ENCODE results near the gene MYH9. TPM values are rescaled to one million over a fixed set of nuclear protein-coding genes. Genes with fewer than 3 reads are reported as not detected.

MYH9 gene
- 505 and 552 TPM in 2 replicates for total RNA-seq

DNA sequence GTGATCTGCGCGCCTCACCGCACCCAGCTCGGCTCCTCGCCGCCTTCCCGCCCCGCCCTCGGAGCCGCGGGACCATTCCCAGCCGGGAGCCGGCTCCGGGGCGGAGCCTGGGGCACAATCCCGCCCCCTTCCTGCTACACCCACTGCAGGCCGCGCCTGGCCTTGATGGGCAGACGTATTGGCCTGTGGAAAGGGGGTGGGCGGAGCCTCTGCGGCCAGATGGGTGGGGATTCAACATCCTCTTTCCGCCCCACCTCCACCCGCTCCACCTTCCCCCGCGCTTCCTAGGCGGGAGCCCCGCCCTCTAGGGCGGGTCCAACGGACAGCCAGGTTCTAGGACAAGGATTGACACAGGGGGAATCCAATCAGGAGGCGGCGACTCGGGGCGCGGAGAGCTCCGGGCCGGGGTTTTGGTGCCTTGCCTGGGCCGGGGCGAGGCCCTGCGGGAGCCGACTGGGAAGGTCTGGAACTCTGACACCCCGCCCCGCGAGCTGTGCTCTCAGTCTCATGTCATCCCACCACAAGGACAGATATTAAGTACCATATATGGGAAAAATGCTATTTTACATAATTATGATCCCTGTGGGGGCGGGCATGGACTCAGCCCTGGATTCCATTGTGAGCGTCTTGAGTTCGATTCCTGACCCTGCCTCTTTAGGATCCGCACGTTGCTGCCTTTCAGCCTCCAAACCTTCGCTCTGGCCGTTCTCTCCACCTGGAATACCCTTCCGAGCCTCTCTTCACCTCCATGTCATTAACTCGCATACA is at the start of gene MYH9:
MYH9 (minus strand) TSS at position 9 of the 768 bp plus-strand sequence. CDS start 38,731 bp downstream, outside the sequence.

GRCh38 chr22:36252754-36253522 is 134.8 kb downstream of the MYH9 start, which contains the start of gene APOL1:
APOL1 (plus strand) TSS chr22:36253133; CDS start chr22:36254956, 1,823 bp downstream.

DNA sequence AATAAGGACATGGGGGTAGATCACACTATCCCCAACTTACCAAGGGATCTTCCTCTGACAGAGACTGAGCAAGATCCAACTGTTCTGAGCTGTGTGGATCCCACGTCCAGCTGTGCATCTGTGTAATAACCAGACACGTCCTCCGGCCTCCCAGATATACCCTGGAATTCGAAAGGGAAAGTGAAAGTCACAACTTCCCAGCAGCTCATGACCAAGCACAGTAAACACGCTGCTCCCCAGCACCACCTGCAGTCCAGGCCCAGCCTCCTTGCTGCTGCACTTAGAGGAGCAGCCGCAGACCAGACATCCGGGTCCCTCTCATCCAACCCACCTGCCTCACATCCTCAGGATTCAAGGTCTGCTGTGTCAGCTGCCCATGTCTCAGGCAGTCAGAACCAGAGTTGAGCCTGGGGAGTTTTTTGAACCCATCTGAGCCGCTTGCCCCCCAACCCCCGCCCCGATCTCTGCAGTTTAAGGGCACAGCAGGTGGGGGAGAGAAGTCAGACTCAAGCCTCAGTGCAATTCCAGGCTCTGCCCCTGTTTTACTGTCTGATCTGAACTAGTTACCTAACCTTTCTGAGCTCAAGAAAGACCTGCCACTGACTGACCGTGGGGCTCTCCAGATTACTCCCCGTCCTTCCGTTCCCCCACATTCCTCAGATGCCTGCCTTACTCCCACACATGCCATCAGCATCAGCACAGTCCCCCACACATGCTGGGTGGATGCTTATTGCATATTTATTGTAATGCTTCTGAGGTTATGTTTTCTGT is 148.2 kb downstream of the MYH9 start, which contains the start of gene APOL2:
APOL2 (minus strand) TSS at position 127 of the 771 bp plus-strand sequence. CDS start 6,365 bp downstream, outside the sequence.

Other genes starting within 250 kb of the MYH9 start
- gene APOL3, start 227.2 kb downstream of the MYH9 start, total RNA-seq: 5.5 and 12.8 TPM in 2 replicates
- under 0.01 and 0.71 TPM in 2 replicates for gene APOL4, start 186.2 kb downstream of the MYH9 start, total RNA-seq
- gene APOL2, start 148.4 kb downstream of the MYH9 start, total RNA-seq: 53.9 and 56.0 TPM in 2 replicates
- gene APOL1, start 134.8 kb downstream of the MYH9 start, total RNA-seq: 13.5 and 22.2 TPM in 2 replicates
- gene TXN2, start 93.7 kb upstream of the MYH9 start, total RNA-seq: 142 and 148 TPM in 2 replicates
- gene FOXRED2, start 119.1 kb upstream of the MYH9 start, total RNA-seq: 5.0 and 5.2 TPM in 2 replicates
- 422 and 492 TPM in 2 replicates for gene EIF3D, start 141.2 kb upstream of the MYH9 start, total RNA-seq

Measured in myometrial cell (primary cell).